Measurements from ENCODE around the gene MICALL2.

MICALL2 gene

GRCh38 chr7:1430056-1430845 is 29.0 kb downstream of the MICALL2 start:
- H3K4me1 ChIP-seq (ENCODE audit: control insufficient read depth in 5 of 5, insufficient read depth in 5 of 5, low read length in 5 of 5): peaks cover 0 to 13% (median 6%) of the 10 kb centered on the region in 5 donors
- H3K36me3 ChIP-seq (ENCODE audit: control insufficient read depth in 5 of 5, insufficient read depth in 5 of 5, low read length in 5 of 5): no peaks in the 10 kb centered on the region
- no peak overlapping the region for H3K4me3 ChIP-seq (ENCODE audit: low read depth in 1 of 5, low read length in 5 of 5)
- no peaks in the 10 kb centered on the region for H3K9me3 ChIP-seq (ENCODE audit: control insufficient read depth in 5 of 5, low read length in 5 of 5)
- H3K27me3 ChIP-seq (ENCODE audit: control insufficient read depth in 5 of 5, insufficient read depth in 4 of 5, low read length in 5 of 5): peaks cover 7 to 36% (median 32%) of the 10 kb centered on the region in 5 donors
- no peak overlapping the region for H3K27ac ChIP-seq (ENCODE audit: low read depth, low read length)
- H3K9ac ChIP-seq (ENCODE audit: low read length in 5 of 5): no peak overlapping the region

GRCh38 chr7:1428941-1429501 is 30.2 kb downstream of the MICALL2 start:
- Histone ChIP-seq H3K27me3 (ENCODE audit: control insufficient read depth in 5 of 5, insufficient read depth in 4 of 5, low read length in 5 of 5) (peaks cover 7 to 36% (median 32%) of the 10 kb centered on the region in 5 donors), H3K9ac (ENCODE audit: low read length in 5 of 5) (no peak overlapping the region), H3K9me3 (ENCODE audit: control insufficient read depth in 5 of 5, low read length in 5 of 5) (peaks cover 0 to 2% (median 0%) of the 10 kb centered on the region in 5 donors), H3K4me3 (ENCODE audit: low read depth in 1 of 5, low read length in 5 of 5) (no peak overlapping the region), H3K36me3 (ENCODE audit: control insufficient read depth in 5 of 5, insufficient read depth in 5 of 5, low read length in 5 of 5) (no peaks in the 10 kb centered on the region), H3K4me1 (ENCODE audit: control insufficient read depth in 5 of 5, insufficient read depth in 5 of 5, low read length in 5 of 5) (peaks cover 0 to 13% (median 6%) of the 10 kb centered on the region in 5 donors), H3K27ac (ENCODE audit: low read depth, low read length) (no peak overlapping the region)

GRCh38 chr7:1427064-1427657 is 32.1 kb downstream of the MICALL2 start:
- peaks cover 7 to 44% (median 38%) of the 10 kb centered on the region in 5 donors for H3K27me3 ChIP-seq (ENCODE audit: control insufficient read depth in 5 of 5, insufficient read depth in 4 of 5, low read length in 5 of 5)
- H3K36me3 ChIP-seq (ENCODE audit: control insufficient read depth in 5 of 5, insufficient read depth in 5 of 5, low read length in 5 of 5): no peaks in the 10 kb centered on the region
- H3K4me3 ChIP-seq (ENCODE audit: low read depth in 1 of 5, low read length in 5 of 5): no peak overlapping the region
- peaks cover 0 to 2% (median 0%) of the 10 kb centered on the region in 5 donors for H3K9me3 ChIP-seq (ENCODE audit: control insufficient read depth in 5 of 5, low read length in 5 of 5)
- H3K4me1 ChIP-seq (ENCODE audit: control insufficient read depth in 5 of 5, insufficient read depth in 5 of 5, low read length in 5 of 5): peaks cover 0 to 8% (median 4%) of the 10 kb centered on the region in 5 donors
- H3K9ac ChIP-seq (ENCODE audit: low read length in 5 of 5): no peak overlapping the region
- H3K27ac ChIP-seq (ENCODE audit: low read depth, low read length): no peak overlapping the region

- no peak overlapping the region for H3K4me3 ChIP-seq (ENCODE audit: low read depth in 1 of 5, low read length in 5 of 5)
- no peak overlapping the region for H3K9ac ChIP-seq (ENCODE audit: low read length in 5 of 5)
- peaks cover 0 to 7% (median 3%) of the 10 kb centered on the region in 5 donors for H3K4me1 ChIP-seq (ENCODE audit: control insufficient read depth in 5 of 5, insufficient read depth in 5 of 5, low read length in 5 of 5)
- H3K36me3 ChIP-seq (ENCODE audit: control insufficient read depth in 5 of 5, insufficient read depth in 5 of 5, low read length in 5 of 5): no peaks in the 10 kb centered on the region
- peaks cover 0 to 2% (median 0%) of the 10 kb centered on the region in 5 donors for H3K9me3 ChIP-seq (ENCODE audit: control insufficient read depth in 5 of 5, low read length in 5 of 5)
- peaks cover 4 to 45% (median 37%) of the 10 kb centered on the region in 5 donors for H3K27me3 ChIP-seq (ENCODE audit: control insufficient read depth in 5 of 5, insufficient read depth in 4 of 5, low read length in 5 of 5)
- no peak overlapping the region for H3K27ac ChIP-seq (ENCODE audit: low read depth, low read length)
These were observed 32.8 kb downstream of the MICALL2 start for GRCh38 chr7:1426474-1426873.

GRCh38 chr7:1425292-1426136 is 33.8 kb downstream of the MICALL2 start:
- Histone ChIP-seq H3K4me1 (ENCODE audit: control insufficient read depth in 5 of 5, insufficient read depth in 5 of 5, low read length in 5 of 5) (peaks cover 0 to 7% (median 3%) of the 10 kb centered on the region in 5 donors), H3K4me3 (ENCODE audit: low read depth in 1 of 5, low read length in 5 of 5) (no peak overlapping the region), H3K27ac (ENCODE audit: low read depth, low read length) (no peak overlapping the region), H3K27me3 (ENCODE audit: control insufficient read depth in 5 of 5, insufficient read depth in 4 of 5, low read length in 5 of 5) (peaks cover 4 to 42% (median 35%) of the 10 kb centered on the region in 5 donors), H3K9me3 (ENCODE audit: control insufficient read depth in 5 of 5, low read length in 5 of 5) (peaks cover 0 to 2% (median 0%) of the 10 kb centered on the region in 5 donors), H3K9ac (ENCODE audit: low read length in 5 of 5) (no peak overlapping the region), H3K36me3 (ENCODE audit: control insufficient read depth in 5 of 5, insufficient read depth in 5 of 5, low read length in 5 of 5) (no peaks in the 10 kb centered on the region)

GRCh38 chr7:1424041-1424440 is 35.2 kb downstream of the MICALL2 start:
- H3K4me1 ChIP-seq (ENCODE audit: control insufficient read depth in 5 of 5, insufficient read depth in 5 of 5, low read length in 5 of 5): peaks cover 0 to 5% (median 3%) of the 10 kb centered on the region in 5 donors
- H3K9me3 ChIP-seq (ENCODE audit: control insufficient read depth in 5 of 5, low read length in 5 of 5): peaks cover 0 to 2% (median 0%) of the 10 kb centered on the region in 5 donors
- H3K4me3 ChIP-seq (ENCODE audit: low read depth in 1 of 5, low read length in 5 of 5): no peak overlapping the region
- no peak overlapping the region for H3K27ac ChIP-seq (ENCODE audit: low read depth, low read length)
- H3K27me3 ChIP-seq (ENCODE audit: control insufficient read depth in 5 of 5, insufficient read depth in 4 of 5, low read length in 5 of 5): peaks cover 4 to 35% (median 26%) of the 10 kb centered on the region in 5 donors
- H3K9ac ChIP-seq (ENCODE audit: low read length in 5 of 5): no peak overlapping the region
- no peaks in the 10 kb centered on the region for H3K36me3 ChIP-seq (ENCODE audit: control insufficient read depth in 5 of 5, insufficient read depth in 5 of 5, low read length in 5 of 5)

- Histone ChIP-seq H3K4me3 (ENCODE audit: low read depth in 1 of 5, low read length in 5 of 5) (no peak overlapping the region), H3K9ac (ENCODE audit: low read length in 5 of 5) (no peak overlapping the region), H3K27me3 (ENCODE audit: control insufficient read depth in 5 of 5, insufficient read depth in 4 of 5, low read length in 5 of 5) (peaks cover 2 to 36% (median 28%) of the 10 kb centered on the region in 5 donors)
These were observed 35.9 kb downstream of the MICALL2 start for GRCh38 chr7:1423264-1423811.

GRCh38 chr7:1422512-1423263 is 36.6 kb downstream of the MICALL2 start:
- H3K4me3 ChIP-seq (ENCODE audit: low read depth in 1 of 5, low read length in 5 of 5): no peak overlapping the region
- no peak overlapping the region for H3K9ac ChIP-seq (ENCODE audit: low read length in 5 of 5)
- no peaks in the 10 kb centered on the region for H3K36me3 ChIP-seq (ENCODE audit: control insufficient read depth in 5 of 5, insufficient read depth in 5 of 5, low read length in 5 of 5)
- peaks cover 2 to 38% (median 28%) of the 10 kb centered on the region in 5 donors for H3K27me3 ChIP-seq (ENCODE audit: control insufficient read depth in 5 of 5, insufficient read depth in 4 of 5, low read length in 5 of 5)
- peaks cover 0 to 2% (median 0%) of the 10 kb centered on the region in 5 donors for H3K9me3 ChIP-seq (ENCODE audit: control insufficient read depth in 5 of 5, low read length in 5 of 5)
- peaks cover 0 to 5% (median 0%) of the 10 kb centered on the region in 5 donors for H3K4me1 ChIP-seq (ENCODE audit: control insufficient read depth in 5 of 5, insufficient read depth in 5 of 5, low read length in 5 of 5)
- H3K27ac ChIP-seq (ENCODE audit: low read depth, low read length): no peak overlapping the region

More at GRCh38 chr7:1423264-1423811, 35.9 kb downstream of the MICALL2 start:
- Histone ChIP-seq H3K4me1 (ENCODE audit: control insufficient read depth in 5 of 5, insufficient read depth in 5 of 5, low read length in 5 of 5) (peaks cover 0 to 5% (median 0%) of the 10 kb centered on the region in 5 donors), H3K9me3 (ENCODE audit: control insufficient read depth in 5 of 5, low read length in 5 of 5) (peaks cover 0 to 2% (median 0%) of the 10 kb centered on the region in 5 donors), H3K36me3 (ENCODE audit: control insufficient read depth in 5 of 5, insufficient read depth in 5 of 5, low read length in 5 of 5) (no peaks in the 10 kb centered on the region), H3K27ac (ENCODE audit: low read depth, low read length) (no peak overlapping the region)

- H3K4me3 ChIP-seq (ENCODE audit: low read depth in 1 of 5, low read length in 5 of 5): no peak overlapping the region
- H3K9ac ChIP-seq (ENCODE audit: low read length in 5 of 5): no peak overlapping the region
- H3K27me3 ChIP-seq (ENCODE audit: control insufficient read depth in 5 of 5, insufficient read depth in 4 of 5, low read length in 5 of 5): peaks cover 2 to 36% (median 28%) of the 10 kb centered on the region in 5 donors
- H3K27ac ChIP-seq (ENCODE audit: low read depth, low read length): no peak overlapping the region
- H3K9me3 ChIP-seq (ENCODE audit: control insufficient read depth in 5 of 5, low read length in 5 of 5): peaks cover 0 to 2% (median 0%) of the 10 kb centered on the region in 5 donors
- peaks cover 0 to 5% (median 0%) of the 10 kb centered on the region in 5 donors for H3K4me1 ChIP-seq (ENCODE audit: control insufficient read depth in 5 of 5, insufficient read depth in 5 of 5, low read length in 5 of 5)
- no peaks in the 10 kb centered on the region for H3K36me3 ChIP-seq (ENCODE audit: control insufficient read depth in 5 of 5, insufficient read depth in 5 of 5, low read length in 5 of 5)
These were observed 37.3 kb downstream of the MICALL2 start for GRCh38 chr7:1421946-1422345.

All from subcutaneous abdominal adipose tissue (tissue), 5 donors.